Measurements from ENCODE around the gene UBE2L6. TPM values are rescaled to one million over a fixed set of nuclear protein-coding genes. Genes with fewer than 3 reads are reported as not detected.
A peak's percentile ranks its signal among the peaks of the same experiment; 100 is the strongest.
"Not testable (repeated sequence)": the region's sequence is repeated elsewhere in the genome, so short reads cannot be mapped to it uniquely, and the experiment has no call there.

The UBE2L6 gene
- total RNA-seq, 3 donors from 2014 or later: 117 to 136 (median 122) TPM

- DNase-seq: no peak
- Mint-ChIP-seq H3K4me1 (ENCODE audit: low read depth) (peaks cover 8% of the 10 kb centered on the region), H3K9me3 (no peaks in the 10 kb centered on the region), H3K36me3 (ENCODE audit: insufficient read depth) (peaks cover 31% of the 10 kb centered on the region), H3K27me3 (ENCODE audit: low read depth) (no peaks in the 10 kb centered on the region), H3K4me3 (no peak overlapping the region)
- ATAC-seq: no peak
Measured at GRCh38 chr11:57551941-57552340, 15.5 kb downstream of the UBE2L6 start.

GRCh38 chr11:57549983-57550382 is 17.5 kb downstream of the UBE2L6 start:
- Mint-ChIP-seq H3K27me3 (ENCODE audit: low read depth) (no peaks in the 10 kb centered on the region), H3K9me3 (no peaks in the 10 kb centered on the region), H3K4me3 (no peak overlapping the region), H3K36me3 (ENCODE audit: insufficient read depth) (peaks cover 28% of the 10 kb centered on the region), H3K4me1 (ENCODE audit: low read depth) (peaks cover 6% of the 10 kb centered on the region)
- ATAC-seq (no peak), DNase-seq (no peak)

- Mint-ChIP-seq H3K4me3 (no peak overlapping the region), H3K27me3 (ENCODE audit: low read depth) (no peaks in the 10 kb centered on the region), H3K9me3 (no peaks in the 10 kb centered on the region), H3K4me1 (ENCODE audit: low read depth) (peaks cover 6% of the 10 kb centered on the region), H3K36me3 (ENCODE audit: insufficient read depth) (peaks cover 18% of the 10 kb centered on the region)
- no peak for DNase-seq
- peak in 1 of 2 donors; percentile 48 for ATAC-seq
Measured at GRCh38 chr11:57547854-57548377, 19.6 kb downstream of the UBE2L6 start.

- Mint-ChIP-seq H3K4me3 (no peak overlapping the region), H3K27me3 (ENCODE audit: low read depth) (no peaks in the 10 kb centered on the region), H3K4me1 (ENCODE audit: low read depth) (peaks cover 6% of the 10 kb centered on the region), H3K36me3 (ENCODE audit: insufficient read depth) (peaks cover 8% of the 10 kb centered on the region), H3K9me3 (no peaks in the 10 kb centered on the region)
- ATAC-seq (peak; percentile 47 to 61), DNase-seq (no peak)
Measured at GRCh38 chr11:57546869-57547475, 20.5 kb downstream of the UBE2L6 start.

- ATAC-seq: no peak
- no peak for DNase-seq
- no peak overlapping the region for H3K4me3 Mint-ChIP-seq
- H3K9me3 Mint-ChIP-seq: no peaks in the 10 kb centered on the region
- peaks cover 6% of the 10 kb centered on the region for H3K4me1 Mint-ChIP-seq (ENCODE audit: low read depth)
- peaks cover 8% of the 10 kb centered on the region for H3K36me3 Mint-ChIP-seq (ENCODE audit: insufficient read depth)
- no peaks in the 10 kb centered on the region for H3K27me3 Mint-ChIP-seq (ENCODE audit: low read depth)
Measured at GRCh38 chr11:57546451-57546850, 21.0 kb downstream of the UBE2L6 start.

- Mint-ChIP-seq H3K36me3 (ENCODE audit: insufficient read depth) (peaks cover 8% of the 10 kb centered on the region), H3K4me3 (no peak overlapping the region), H3K27me3 (ENCODE audit: low read depth) (no peaks in the 10 kb centered on the region), H3K9me3 (no peaks in the 10 kb centered on the region), H3K4me1 (ENCODE audit: low read depth) (peaks cover 6% of the 10 kb centered on the region)
- ATAC-seq (no peak), DNase-seq (no peak)
Measured at GRCh38 chr11:57545883-57546282, 21.6 kb downstream of the UBE2L6 start.

- Mint-ChIP-seq H3K36me3 (ENCODE audit: insufficient read depth) (peaks cover 3% of the 10 kb centered on the region), H3K27me3 (ENCODE audit: low read depth) (no peaks in the 10 kb centered on the region), H3K4me1 (ENCODE audit: low read depth) (peaks cover 6% of the 10 kb centered on the region), H3K4me3 (no peak overlapping the region), H3K9me3 (no peaks in the 10 kb centered on the region)
- no peak for ATAC-seq
- no peak for DNase-seq
Measured at GRCh38 chr11:57544566-57544965, 22.9 kb downstream of the UBE2L6 start.

- Mint-ChIP-seq H3K4me1 (ENCODE audit: low read depth) (peaks cover 6% of the 10 kb centered on the region), H3K4me3 (no peak overlapping the region), H3K27me3 (ENCODE audit: low read depth) (no peaks in the 10 kb centered on the region), H3K9me3 (no peaks in the 10 kb centered on the region), H3K36me3 (ENCODE audit: insufficient read depth) (peaks cover 3% of the 10 kb centered on the region)
- no peak for ATAC-seq
- DNase-seq: no peak
Measured at GRCh38 chr11:57543593-57543992, 23.9 kb downstream of the UBE2L6 start.

GRCh38 chr11:57542582-57542981 is 24.9 kb downstream of the UBE2L6 start:
- Mint-ChIP-seq H3K4me1 (ENCODE audit: low read depth) (peaks cover 4% of the 10 kb centered on the region), H3K36me3 (ENCODE audit: insufficient read depth) (peaks cover 2% of the 10 kb centered on the region), H3K9me3 (no peaks in the 10 kb centered on the region), H3K27me3 (ENCODE audit: low read depth) (no peaks in the 10 kb centered on the region), H3K4me3 (no peak overlapping the region)
- DNase-seq (no peak), ATAC-seq (no peak)

- H3K9me3 Mint-ChIP-seq: no peaks in the 10 kb centered on the region
- no peak for ATAC-seq
- DNase-seq: no peak
- H3K36me3 Mint-ChIP-seq (ENCODE audit: insufficient read depth): peaks cover 2% of the 10 kb centered on the region
- H3K4me1 Mint-ChIP-seq (ENCODE audit: low read depth): no peaks in the 10 kb centered on the region
- no peak overlapping the region for H3K4me3 Mint-ChIP-seq
- no peaks in the 10 kb centered on the region for H3K27me3 Mint-ChIP-seq (ENCODE audit: low read depth)
Measured at GRCh38 chr11:57541169-57541568, 26.3 kb downstream of the UBE2L6 start.

- peaks cover 2% of the 10 kb centered on the region for H3K36me3 Mint-ChIP-seq (ENCODE audit: insufficient read depth)
- DNase-seq: no peak
- H3K9me3 Mint-ChIP-seq: no peaks in the 10 kb centered on the region
- no peak overlapping the region for H3K4me3 Mint-ChIP-seq
- ATAC-seq: no peak
- no peaks in the 10 kb centered on the region for H3K4me1 Mint-ChIP-seq (ENCODE audit: low read depth)
- H3K27me3 Mint-ChIP-seq (ENCODE audit: low read depth): no peaks in the 10 kb centered on the region
Measured at GRCh38 chr11:57539342-57539741, 28.1 kb downstream of the UBE2L6 start.

GRCh38 chr11:57536947-57537619 is 30.4 kb downstream of the UBE2L6 start, which contains the start of gene SMTNL1:
Gene SMTNL1, plus strand, starts transcription at chr11:57537595. Its CDS starts 5,048 bp downstream, at chr11:57542643.
- H3K4me3 Mint-ChIP-seq: no peak within 1 kb of the TSS
- no peak for ATAC-seq

GRCh38 chr11:57534449-57534848 is 33.0 kb downstream of the UBE2L6 start:
- not testable (repeated sequence) for H3K36me3 Mint-ChIP-seq (ENCODE audit: insufficient read depth); DNase-seq; H3K4me3 Mint-ChIP-seq; ATAC-seq; H3K27me3 Mint-ChIP-seq (ENCODE audit: low read depth); H3K9me3 Mint-ChIP-seq
- peaks cover 12% of the 10 kb centered on the region for H3K4me1 Mint-ChIP-seq (ENCODE audit: low read depth)

More at GRCh38 chr11:57536947-57537619, 30.4 kb downstream of the UBE2L6 start, which contains the start of gene SMTNL1:
- no peak for DNase-seq
- H3K9me3 Mint-ChIP-seq: no peaks in the 10 kb centered on the region
- no peaks in the 10 kb centered on the region for H3K4me1 Mint-ChIP-seq (ENCODE audit: low read depth)
- no peaks in the 10 kb centered on the region for H3K27me3 Mint-ChIP-seq (ENCODE audit: low read depth)
- peaks cover 4% of the 10 kb centered on the region for H3K36me3 Mint-ChIP-seq (ENCODE audit: insufficient read depth)

- peak; percentile 91 for DNase-seq
- Mint-ChIP-seq H3K36me3 (ENCODE audit: insufficient read depth) (peaks cover 9% of the 10 kb centered on the region), H3K27me3 (ENCODE audit: low read depth) (no peaks in the 10 kb centered on the region), H3K4me3 (peak within 1 kb of the TSS; percentile 84), H3K4me1 (ENCODE audit: low read depth) (peaks cover 30% of the 10 kb centered on the region), H3K9me3 (no peaks in the 10 kb centered on the region)
- peak; percentile 98 to 99 for ATAC-seq
Measured at GRCh38 chr11:57530596-57531507, 36.6 kb downstream of the UBE2L6 start, which contains the start of gene TIMM10. Gene TIMM10, minus strand, starts transcription at chr11:57530754. Its CDS starts 565 bp downstream, at chr11:57530189.
